Measurements from ENCODE around the gene ZNF445.
"Not testable (repeated sequence)": the region's sequence is repeated elsewhere in the genome, so short reads cannot be mapped to it uniquely, and the experiment has no call there.

The ZNF445 gene

GRCh38 chr3:44511238-44511566 is 33.7 kb upstream of the ZNF445 start:
- no peak for TF ChIP-seq CTCF (IDR thresholded peaks at IDR 0.05; ENCODE audit: control insufficient read depth, extremely low read depth, insufficient read depth)
- H3K4me3 ChIP-seq (ENCODE audit: low read depth, low read length) = peak overlapping the region; percentile 94
- no peak for DNase-seq (ENCODE audit: low read depth)

- DNase-seq (ENCODE audit: low read depth) = peak; percentile 46
- peak overlapping the region; percentile 94 for H3K4me3 ChIP-seq (ENCODE audit: low read depth, low read length)
- no peak for TF ChIP-seq CTCF (IDR thresholded peaks at IDR 0.05; ENCODE audit: control insufficient read depth, extremely low read depth, insufficient read depth)
Observed at GRCh38 chr3:44510000-44510368, 32.5 kb upstream of the ZNF445 start.

DNA sequence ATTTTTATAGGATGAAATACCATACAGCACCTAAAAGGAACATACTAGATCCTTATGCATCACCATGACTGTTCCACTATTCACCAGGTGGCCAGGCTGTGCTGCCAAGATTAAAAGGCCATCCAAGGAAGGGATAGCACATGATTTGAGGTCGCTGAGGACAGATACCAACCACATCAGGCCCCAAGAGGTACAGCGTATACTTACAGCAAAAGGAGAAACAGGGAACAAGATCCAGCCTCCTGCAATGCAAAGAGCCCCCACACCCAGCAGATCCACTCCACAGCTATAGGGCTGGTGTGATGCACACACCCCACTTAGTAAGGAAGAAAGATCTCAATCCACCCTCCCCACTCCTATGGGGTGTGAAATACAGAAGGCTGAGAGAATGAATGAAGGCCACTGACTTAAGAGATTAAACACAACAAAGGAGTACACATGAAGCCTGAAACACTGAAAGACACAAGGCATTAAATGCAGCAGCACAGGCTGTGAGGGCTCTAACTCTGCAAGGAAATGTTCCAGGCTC is 32.0 kb upstream of the ZNF445 start:
- H3K4me3 ChIP-seq (ENCODE audit: low read depth, low read length) = peak overlapping the region; percentile 94
- no peak for DNase-seq (ENCODE audit: low read depth)
- TF ChIP-seq CTCF (IDR thresholded peaks at IDR 0.05; ENCODE audit: control insufficient read depth, extremely low read depth, insufficient read depth) = no peak

DNA sequence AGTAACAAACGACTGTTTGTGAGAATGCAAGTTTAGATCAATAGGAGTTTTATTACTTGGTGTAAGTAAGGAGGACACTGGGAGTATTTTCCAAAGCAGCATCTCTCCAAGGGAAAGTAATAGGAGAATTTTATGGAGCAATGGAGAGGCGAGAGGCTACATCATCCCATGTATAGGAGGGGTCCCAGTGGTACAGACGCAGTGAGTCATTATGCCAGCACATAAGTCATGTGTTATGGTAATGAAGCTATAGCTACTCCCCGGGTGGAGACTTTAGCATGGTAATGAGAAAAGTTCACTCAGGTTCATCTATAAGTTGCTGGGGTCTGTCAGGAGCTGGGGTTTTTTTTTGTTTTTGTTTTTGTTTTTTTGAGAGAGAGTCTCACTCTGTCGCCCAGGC is 29.5 kb upstream of the ZNF445 start:
- DNase-seq (ENCODE audit: low read depth) = no peak
- H3K4me3 ChIP-seq (ENCODE audit: low read depth, low read length) = no peak overlapping the region
- no peak for TF ChIP-seq CTCF (IDR thresholded peaks at IDR 0.05; ENCODE audit: control insufficient read depth, extremely low read depth, insufficient read depth)

- DNase-seq (ENCODE audit: low read depth) = no peak
- no peak for TF ChIP-seq CTCF (IDR thresholded peaks at IDR 0.05; ENCODE audit: control insufficient read depth, extremely low read depth, insufficient read depth)
- no peak overlapping the region for H3K4me3 ChIP-seq (ENCODE audit: low read depth, low read length)
Observed at GRCh38 chr3:44506556-44506955, 29.1 kb upstream of the ZNF445 start.

- TF ChIP-seq CTCF (IDR thresholded peaks at IDR 0.05; ENCODE audit: control insufficient read depth, extremely low read depth, insufficient read depth) = no peak
- DNase-seq (ENCODE audit: low read depth) = no peak
- no peak overlapping the region for H3K4me3 ChIP-seq (ENCODE audit: low read depth, low read length)
Observed at GRCh38 chr3:44504566-44504965, 27.1 kb upstream of the ZNF445 start.

DNA sequence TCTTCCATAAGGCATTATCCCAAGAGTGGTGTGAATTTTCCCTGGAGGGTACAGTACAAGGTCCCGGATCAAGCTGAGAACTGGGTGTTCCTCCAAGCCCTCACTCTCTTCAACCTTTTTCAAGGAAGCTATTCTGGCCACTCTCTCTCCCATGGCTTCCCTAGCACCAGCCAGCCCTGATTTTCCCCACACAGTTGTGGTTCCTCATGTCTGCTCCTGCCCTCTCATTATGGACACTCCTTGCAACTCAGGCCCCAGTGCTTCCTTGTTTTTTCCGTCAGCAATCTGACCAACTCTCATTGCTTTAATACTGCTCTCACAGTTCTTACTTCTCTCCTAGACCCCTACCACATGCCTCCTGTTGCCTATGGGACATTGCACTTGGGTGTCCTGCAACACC is 25.7 kb upstream of the ZNF445 start:
- not testable (repeated sequence) for DNase-seq (ENCODE audit: low read depth); H3K4me3 ChIP-seq (ENCODE audit: low read depth, low read length)

Data from LNCaP clone FGC (cell line).